NOMO-1 (cell line): Measurements from ENCODE around the gene GPR171.

Source experiments
- DNase-seq, 2 experiments: peaks; one replicate each; lab custom pipeline; 2025; ENCODE audit not compliant: unreplicated experiment in 2 of 2; lab: John Stamatoyannopoulos, UW

GPR171 gene

GRCh38 chr3:151182349-151183079 lies 20.5 kb downstream of the GPR171 start:
- DNase-seq = no peak

GRCh38 chr3:151178208-151178845 lies 24.7 kb downstream of the GPR171 start:
- no peak for DNase-seq

- no peak for DNase-seq
Observed at GRCh38 chr3:151175952-151176351, 27.1 kb downstream of the GPR171 start.

GRCh38 chr3:151174351-151174750 lies 28.7 kb downstream of the GPR171 start:
- peak in 1 of 2 experiments; percentile 75 for DNase-seq

- DNase-seq = peak; percentile 46 to 60
Observed at GRCh38 chr3:151171145-151171757, 31.8 kb downstream of the GPR171 start.

GRCh38 chr3:151169948-151170679 lies 32.9 kb downstream of the GPR171 start:
- DNase-seq = peak; percentile 83 to 99

GRCh38 chr3:151169262-151169947 lies 33.6 kb downstream of the GPR171 start:
- peak; percentile 86 to 100 for DNase-seq

GRCh38 chr3:151168269-151169094 lies 34.5 kb downstream of the GPR171 start:
- peak; percentile 74 to 83 for DNase-seq

- no peak for DNase-seq
Observed at GRCh38 chr3:151166161-151166560, 36.9 kb downstream of the GPR171 start.

- DNase-seq = no peak
Observed at GRCh38 chr3:151165226-151165625, 37.8 kb downstream of the GPR171 start.

- DNase-seq = no peak
Observed at GRCh38 chr3:151159806-151160205, 43.2 kb downstream of the GPR171 start.

GRCh38 chr3:151156618-151157216 lies 46.3 kb downstream of the GPR171 start:
- peak; percentile 55 to 77 for DNase-seq

GRCh38 chr3:151155409-151156128 lies 47.4 kb downstream of the GPR171 start:
- DNase-seq = no peak

- no peak for DNase-seq
Observed at GRCh38 chr3:151154566-151154965, 48.5 kb downstream of the GPR171 start.

- DNase-seq = no peak
Observed at GRCh38 chr3:151152455-151153079, 50.4 kb downstream of the GPR171 start.
